Measurements from ENCODE around the gene FNDC11. TPM values are rescaled to one million over a fixed set of nuclear protein-coding genes. Genes with fewer than 3 reads are reported as not detected.

Gene FNDC11
- total RNA-seq, 2 experiments from 2014 or later = 0.41 to 3.0 TPM

GRCh38 chr20:63573647-63574131 lies 19.7 kb downstream of the FNDC11 start:
- no TSS peak for BruUV-seq (replicated peaks)
- H3K9me2 ChIP-seq (ENCODE audit: insufficient read depth, low read length) = no peaks in the 10 kb centered on the region
- CTCF ChIA-PET (ENCODE audit: unreplicated experiment) = no interaction called here
- no peaks in the 10 kb centered on the region for H4K20me1 ChIP-seq (ENCODE audit: insufficient read depth, low read length)
- H3K4me1 ChIP-seq (ENCODE audit: insufficient read depth, low read length, poor library complexity, severe bottlenecking) = peaks cover 6% of the 10 kb centered on the region
- no peak overlapping the region for H3K27ac ChIP-seq (ENCODE audit: low read depth, low read length, poor library complexity, severe bottlenecking)
- DNase-seq (ENCODE audit: low spot score) = no peak
- TF ChIP-seq, protein P1, sequence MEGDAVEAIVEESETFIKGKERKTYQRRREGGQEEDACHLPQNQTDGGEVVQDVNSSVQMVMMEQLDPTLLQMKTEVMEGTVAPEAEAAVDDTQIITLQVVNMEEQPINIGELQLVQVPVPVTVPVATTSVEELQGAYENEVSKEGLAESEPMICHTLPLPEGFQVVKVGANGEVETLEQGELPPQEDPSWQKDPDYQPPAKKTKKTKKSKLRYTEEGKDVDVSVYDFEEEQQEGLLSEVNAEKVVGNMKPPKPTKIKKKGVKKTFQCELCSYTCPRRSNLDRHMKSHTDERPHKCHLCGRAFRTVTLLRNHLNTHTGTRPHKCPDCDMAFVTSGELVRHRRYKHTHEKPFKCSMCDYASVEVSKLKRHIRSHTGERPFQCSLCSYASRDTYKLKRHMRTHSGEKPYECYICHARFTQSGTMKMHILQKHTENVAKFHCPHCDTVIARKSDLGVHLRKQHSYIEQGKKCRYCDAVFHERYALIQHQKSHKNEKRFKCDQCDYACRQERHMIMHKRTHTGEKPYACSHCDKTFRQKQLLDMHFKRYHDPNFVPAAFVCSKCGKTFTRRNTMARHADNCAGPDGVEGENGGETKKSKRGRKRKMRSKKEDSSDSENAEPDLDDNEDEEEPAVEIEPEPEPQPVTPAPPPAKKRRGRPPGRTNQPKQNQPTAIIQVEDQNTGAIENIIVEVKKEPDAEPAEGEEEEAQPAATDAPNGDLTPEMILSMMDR (conservative IDR thresholded peaks at IDR 0.05; ENCODE audit: low read length) = no peak
- no peak for TF ChIP-seq EZH2phosphoT487 (IDR thresholded peaks at IDR 0.05; ENCODE audit: borderline replicate concordance, low read depth, low read length)
- H3K79me2 ChIP-seq (ENCODE audit: insufficient read depth, low read depth, low read length) = no peaks in the 10 kb centered on the region
- no peaks in the 10 kb centered on the region for H3K36me3 ChIP-seq (ENCODE audit: insufficient read depth, low read length)
- H2AFZ ChIP-seq (ENCODE audit: low read length) = no peak overlapping the region
- intact Hi-C loops (cut with micrococcal nuclease; ENCODE audit: unreplicated experiment) = no loop called here
- POLR2A ChIA-PET = interaction anchor here (0.7 kb wide), 1 partner anchor 17 kb away, joined by 3 read pairs; no protein-coding TSS in a partner anchor
- H3K4me2 ChIP-seq (ENCODE audit: low read length) = peak overlapping the region; percentile 70
- H3K4me3 ChIP-seq (ENCODE audit: low read depth, low read length, poor library complexity, severe bottlenecking) = peak overlapping the region; percentile 66
- no peaks in the 10 kb centered on the region for H3K9me3 ChIP-seq (ENCODE audit: low read length)

DNA sequence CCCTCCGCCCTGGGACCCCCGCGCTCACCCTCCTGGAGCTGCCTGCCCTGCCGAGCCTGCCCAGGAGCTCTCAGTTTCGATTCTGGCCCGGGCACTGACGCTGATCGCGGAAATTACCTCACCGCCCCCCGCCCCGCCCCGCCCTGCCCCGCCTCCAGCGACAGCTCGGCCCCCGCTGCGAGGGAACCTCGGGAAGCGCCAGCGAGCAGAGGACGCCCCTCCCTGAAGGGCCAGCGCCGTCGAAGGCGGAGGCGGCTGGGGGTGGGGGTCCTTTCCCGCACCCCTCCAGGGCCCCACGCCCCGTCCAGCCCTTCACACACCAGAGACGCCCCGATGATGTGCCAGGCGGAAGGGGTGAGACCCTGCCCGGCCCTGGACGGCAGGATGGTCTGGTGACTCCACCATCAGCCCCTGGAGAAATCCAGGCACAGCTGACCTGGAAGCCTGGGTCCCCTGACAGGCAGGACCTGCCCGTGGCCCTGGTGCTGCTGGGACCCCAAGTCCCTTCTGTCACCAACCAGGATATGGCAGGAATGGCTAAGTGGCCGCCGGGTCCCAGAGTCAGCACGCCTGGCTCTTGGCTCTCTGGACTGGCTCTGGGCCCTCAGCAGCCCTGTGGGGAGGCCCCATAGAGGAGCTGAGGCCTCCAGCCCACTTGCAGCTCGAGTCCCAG lies 20.3 kb downstream of the FNDC11 start, which contains the start of gene HELZ2:
Gene HELZ2, minus strand, starts transcription at position 84 of the 673 bp plus-strand sequence. CDS start 1,854 bp downstream, outside the sequence.
- Histone ChIP-seq H3K79me2 (ENCODE audit: insufficient read depth, low read depth, low read length) (no peaks in the 10 kb centered on the region), H3K9me3 (ENCODE audit: low read length) (no peaks in the 10 kb centered on the region), H3K4me2 (ENCODE audit: low read length) (peak within 1 kb of the TSS; percentile 70), H3K36me3 (ENCODE audit: insufficient read depth, low read length) (no peaks in the 10 kb centered on the region), H3K4me1 (ENCODE audit: insufficient read depth, low read length, poor library complexity, severe bottlenecking) (peaks cover 6% of the 10 kb centered on the region), H3K9me2 (ENCODE audit: insufficient read depth, low read length) (no peaks in the 10 kb centered on the region), H2AFZ (ENCODE audit: low read length) (peak within 1 kb of the TSS; percentile 75; the same call in 1 of the 2 replicates), H3K27ac (ENCODE audit: low read depth, low read length, poor library complexity, severe bottlenecking) (no peak within 1 kb of the TSS), H4K20me1 (ENCODE audit: insufficient read depth, low read length) (no peaks in the 10 kb centered on the region), H3K4me3 (ENCODE audit: low read depth, low read length, poor library complexity, severe bottlenecking) (peak within 1 kb of the TSS; percentile 66)
- CTCF ChIA-PET (ENCODE audit: unreplicated experiment) = interaction anchor here (0.6 kb wide), 1 partner anchor 68 kb away, joined by 6 read pairs; no protein-coding TSS in a partner anchor
- BruUV-seq (replicated peaks) = no TSS peak
- POLR2A ChIA-PET = interaction anchor here (0.5 to 0.7 kb wide), 2 partner anchors 18 to 211 kb away, joined by 3 read pairs; no protein-coding TSS in a partner anchor
- intact Hi-C loops (cut with micrococcal nuclease; ENCODE audit: unreplicated experiment) = no loop called here
- TF ChIP-seq EZH2phosphoT487 (IDR thresholded peaks at IDR 0.05; ENCODE audit: borderline replicate concordance, low read depth, low read length) = no peak
- peak; percentile 68 for DNase-seq (ENCODE audit: low spot score)

- Histone ChIP-seq H3K27ac (ENCODE audit: low read depth, low read length, poor library complexity, severe bottlenecking) (no peak overlapping the region), H2AFZ (ENCODE audit: low read length) (no peak overlapping the region), H3K4me1 (ENCODE audit: insufficient read depth, low read length, poor library complexity, severe bottlenecking) (peaks cover 6% of the 10 kb centered on the region), H4K20me1 (ENCODE audit: insufficient read depth, low read length) (no peaks in the 10 kb centered on the region), H3K4me2 (ENCODE audit: low read length) (peak overlapping the region; percentile 66; the same call in 1 of the 2 replicates), H3K9me2 (ENCODE audit: insufficient read depth, low read length) (no peaks in the 10 kb centered on the region), H3K79me2 (ENCODE audit: insufficient read depth, low read depth, low read length) (no peaks in the 10 kb centered on the region), H3K4me3 (ENCODE audit: low read depth, low read length, poor library complexity, severe bottlenecking) (peak overlapping the region; percentile 66), H3K36me3 (ENCODE audit: insufficient read depth, low read length) (no peaks in the 10 kb centered on the region), H3K9me3 (ENCODE audit: low read length) (no peaks in the 10 kb centered on the region)
- ChIA-PET CTCF (ENCODE audit: unreplicated experiment) (interaction anchor here (0.6 kb wide), 1 partner anchor 67 kb away, joined by 6 read pairs; no protein-coding TSS in a partner anchor), POLR2A (interaction anchor here (0.5 kb wide), 2 partner anchors 59 to 210 kb away, joined by 3 read pairs; no protein-coding TSS in a partner anchor)
- intact Hi-C loops (cut with micrococcal nuclease; ENCODE audit: unreplicated experiment) = no loop called here
- BruUV-seq (replicated peaks) = no TSS peak
- no peak for TF ChIP-seq EZH2phosphoT487 (IDR thresholded peaks at IDR 0.05; ENCODE audit: borderline replicate concordance, low read depth, low read length)
- TF ChIP-seq, protein P1 (conservative IDR thresholded peaks at IDR 0.05; ENCODE audit: low read length) = no peak
- DNase-seq (ENCODE audit: low spot score) = no peak
Measured at GRCh38 chr20:63574829-63575743, 21.1 kb downstream of the FNDC11 start.
